Ovary (tissue), 3 donors: ENCODE data around the gene ANK3.

Source experiments
- CTCF ChIP-seq, 3 donors: fragments of 450-650 bp in 2 of 3; fragments of 200-600 bp in 1 of 3; IDR thresholded peaks; one replicate each; pipeline versions ENCODE4 v1.5.1 to v1.8.0; 2016 to 2022; ENCODE audit warnings: antibody characterized with exemption in 3 of 3, mild to moderate bottlenecking in 1 of 3
- POLR2A ChIP-seq: fragments of 450-650 bp; IDR thresholded peaks from one replicate; pipeline ENCODE4 v1.6.1; 2017; ENCODE audit warnings: antibody characterized with exemption, mild to moderate bottlenecking, moderate library complexity
- donor health status: DM: no; HTN: no; CAD: no.

DNA sequence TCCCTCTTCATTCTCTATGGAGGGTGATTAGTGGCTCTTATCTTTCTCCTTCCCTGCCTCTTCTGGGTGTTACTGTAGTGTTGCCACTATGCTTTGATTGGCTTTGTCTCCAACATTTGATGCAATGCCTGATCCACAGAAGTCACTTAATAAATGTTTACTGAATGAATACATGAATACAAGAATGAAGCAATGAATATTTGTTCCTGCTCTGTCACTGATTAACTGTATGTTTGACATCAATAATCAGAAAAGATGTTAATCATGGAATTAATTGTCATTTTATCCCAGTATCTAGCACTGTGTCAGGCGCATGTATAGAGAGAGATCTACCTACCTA, 4.3 kb downstream of the ANK3 start:
- no peak for TF ChIP-seq POLR2A
- no peak for TF ChIP-seq CTCF (IDR thresholded peaks at IDR 0.05)
